IPS-11a (cell line): Measurements from ENCODE around the gene ADK.
"Not testable (repeated sequence)": the region's sequence is repeated elsewhere in the genome, so short reads cannot be mapped to it uniquely, and the experiment has no call there.

Experiments
- H3K4me3 ChIP-seq: one replicate; pipeline ENCODE4 v1.5.1; 2013; ENCODE audit warnings: low read depth, low read length, control low read depth

ADK gene

GRCh38 chr10:74337330-74338016 is 186.5 kb downstream of the ADK start:
- H3K4me3 ChIP-seq: no peak overlapping the region

GRCh38 chr10:74342991-74343390 is 192.0 kb downstream of the ADK start:
- no peak overlapping the region for H3K4me3 ChIP-seq

- H3K4me3 ChIP-seq: no peak overlapping the region
Measured at GRCh38 chr10:74343804-74344203, 192.8 kb downstream of the ADK start.

GRCh38 chr10:74344306-74344705 is 193.3 kb downstream of the ADK start:
- H3K4me3 ChIP-seq: no peak overlapping the region

GRCh38 chr10:74347522-74347921 is 196.5 kb downstream of the ADK start:
- no peak overlapping the region for H3K4me3 ChIP-seq

GRCh38 chr10:74353021-74353420 is 202.0 kb downstream of the ADK start:
- not testable (repeated sequence) for H3K4me3 ChIP-seq

GRCh38 chr10:74361678-74362077 is 210.7 kb downstream of the ADK start:
- H3K4me3 ChIP-seq: no peak overlapping the region

- no peak overlapping the region for H3K4me3 ChIP-seq
Measured at GRCh38 chr10:74363727-74364126, 212.7 kb downstream of the ADK start.

- no peak overlapping the region for H3K4me3 ChIP-seq
Measured at GRCh38 chr10:74365109-74365508, 214.1 kb downstream of the ADK start.

- no peak overlapping the region for H3K4me3 ChIP-seq
Measured at GRCh38 chr10:74371696-74372095, 220.7 kb downstream of the ADK start.

- no peak overlapping the region for H3K4me3 ChIP-seq
Measured at GRCh38 chr10:74373059-74373458, 222.0 kb downstream of the ADK start.

- no peak overlapping the region for H3K4me3 ChIP-seq
Measured at GRCh38 chr10:74377476-74377875, 226.5 kb downstream of the ADK start.

- no peak overlapping the region for H3K4me3 ChIP-seq
Measured at GRCh38 chr10:74379474-74379873, 228.5 kb downstream of the ADK start.

GRCh38 chr10:74380795-74381194 is 229.8 kb downstream of the ADK start:
- no peak overlapping the region for H3K4me3 ChIP-seq

GRCh38 chr10:74381291-74381853 is 230.4 kb downstream of the ADK start:
- H3K4me3 ChIP-seq: no peak overlapping the region

- no peak overlapping the region for H3K4me3 ChIP-seq
Measured at GRCh38 chr10:74382663-74383062, 231.6 kb downstream of the ADK start.

GRCh38 chr10:74383642-74384041 is 232.6 kb downstream of the ADK start:
- no peak overlapping the region for H3K4me3 ChIP-seq

- no peak overlapping the region for H3K4me3 ChIP-seq
Measured at GRCh38 chr10:74384615-74385183, 233.7 kb downstream of the ADK start.

GRCh38 chr10:74388801-74389200 is 237.8 kb downstream of the ADK start:
- no peak overlapping the region for H3K4me3 ChIP-seq

GRCh38 chr10:74391786-74392185 is 240.8 kb downstream of the ADK start:
- H3K4me3 ChIP-seq: no peak overlapping the region

- no peak overlapping the region for H3K4me3 ChIP-seq
Measured at GRCh38 chr10:74394416-74394969, 243.5 kb downstream of the ADK start.

GRCh38 chr10:74400186-74400585 is 249.2 kb downstream of the ADK start:
- no peak overlapping the region for H3K4me3 ChIP-seq
